Stimulated activated CD4-positive, alpha-beta T cell treated with anti-CD3 and anti-CD28 coated beads, Interleukin-12 subunit alpha, Interleukin-12 subunit beta, amount 100 ng/mL, for 4 hours (primary cell): ENCODE measurements around the gene KRTAP10-7.
"Not testable (repeated sequence)": the region's sequence is repeated elsewhere in the genome, so short reads cannot be mapped to it uniquely, and the experiment has no call there.

Experiments
- DNase-seq: peaks from one replicate; pipeline ENCODE4 v3.0.0-alpha.2; 2020

KRTAP10-7 gene

GRCh38 chr21:44637018-44637850 is 36.8 kb downstream of the KRTAP10-7 start, which contains the start of gene KRTAP10-10:
Gene KRTAP10-10 (plus strand): TSS chr21:44637356. CDS start chr21:44637418, 62 bp downstream.
- DNase-seq, result no peak

- DNase-seq, result not testable (repeated sequence)
These were observed 37.5 kb downstream of the KRTAP10-7 start for GRCh38 chr21:44637851-44638348.

DNA sequence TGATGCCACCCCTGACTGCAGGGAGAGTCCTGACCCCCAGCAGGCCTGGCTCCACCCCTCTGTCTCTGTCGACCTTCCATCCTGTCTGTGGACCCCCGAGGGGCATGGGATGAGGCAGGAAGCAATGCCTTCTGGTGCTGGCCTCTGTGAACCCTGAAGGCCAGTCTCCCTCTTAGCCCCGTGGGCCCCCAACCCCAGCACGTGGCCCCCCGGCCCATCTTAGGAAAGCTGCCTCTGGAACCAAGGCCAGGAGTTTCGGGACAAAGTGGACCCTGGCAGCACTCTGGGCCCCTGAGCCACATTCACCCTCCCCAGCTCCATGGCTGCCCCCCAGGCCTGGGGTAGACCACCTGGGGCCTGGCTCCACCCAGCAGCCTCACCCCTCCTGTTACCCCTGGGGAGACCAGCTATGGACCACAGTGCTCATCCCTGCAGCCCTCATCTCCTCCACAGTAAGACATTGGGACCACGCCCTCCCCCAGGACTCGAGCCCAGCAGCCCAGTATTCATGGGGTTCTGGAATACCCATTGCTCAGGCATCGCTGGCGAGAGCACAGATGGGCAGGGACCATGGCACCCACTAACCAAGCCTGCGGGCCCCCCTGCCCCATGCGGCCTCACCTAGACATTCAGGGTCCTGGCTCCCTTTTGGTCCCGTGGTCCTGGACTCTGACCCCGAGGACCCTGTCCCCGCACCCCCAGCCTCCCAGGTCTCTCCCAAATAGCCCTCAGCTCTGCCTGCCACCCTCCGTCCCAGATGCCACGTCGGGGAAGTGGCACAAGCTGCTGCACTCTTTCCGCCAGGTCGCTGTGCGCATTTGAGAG is 38.3 kb downstream of the KRTAP10-7 start:
- not testable (repeated sequence) for DNase-seq

- no peak for DNase-seq
These were observed 38.9 kb downstream of the KRTAP10-7 start for GRCh38 chr21:44639331-44639655.

- DNase-seq, result no peak
These were observed 40.4 kb downstream of the KRTAP10-7 start for GRCh38 chr21:44640761-44641160.

DNA sequence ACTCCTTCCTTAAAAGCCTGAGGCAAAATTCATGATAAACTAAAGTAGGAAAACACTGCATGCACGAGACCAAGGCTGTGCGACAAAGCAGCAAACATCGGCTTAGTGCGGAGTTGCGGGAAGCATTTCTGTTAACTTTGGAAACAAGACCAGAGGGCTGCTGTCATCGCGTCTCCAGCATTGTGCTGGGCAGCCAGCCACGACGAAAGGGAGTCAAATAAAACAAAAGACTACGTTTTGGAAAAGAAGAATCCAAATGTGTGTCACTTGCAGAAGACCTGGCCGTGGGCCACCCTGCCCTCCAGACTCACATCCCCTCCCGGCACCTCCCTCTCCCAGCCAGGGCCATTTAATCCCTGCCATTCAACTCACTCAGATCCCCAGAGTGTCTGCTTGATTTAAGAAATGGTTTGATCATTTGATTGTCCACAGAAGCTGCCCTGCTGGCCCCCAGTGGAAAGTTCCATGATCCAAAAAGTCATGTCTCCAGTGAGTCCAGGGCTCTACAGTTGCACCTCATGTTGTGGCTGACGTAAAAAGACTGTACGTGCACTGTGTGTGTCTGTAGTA is 43.4 kb downstream of the KRTAP10-7 start:
- DNase-seq, result no peak

DNA sequence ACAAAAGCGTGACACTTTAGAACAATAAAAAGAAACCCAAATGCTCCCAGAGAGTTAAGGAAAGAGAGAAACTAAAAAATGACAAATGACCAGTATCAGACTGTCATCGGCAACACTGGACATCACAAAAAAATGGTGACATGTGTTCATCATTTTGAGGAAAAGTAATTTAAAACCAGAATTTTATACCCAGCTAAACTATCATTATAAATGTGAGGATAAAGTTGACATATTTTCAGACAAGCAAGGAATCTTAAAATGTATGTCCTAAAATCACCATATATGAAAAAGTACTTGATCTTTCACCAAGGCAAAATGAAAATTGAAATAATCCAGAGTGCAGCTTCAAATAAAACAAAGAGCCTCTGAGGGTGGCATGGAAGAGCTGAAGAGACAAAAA is 44.5 kb downstream of the KRTAP10-7 start:
- no peak for DNase-seq

GRCh38 chr21:44646366-44647221 is 46.2 kb downstream of the KRTAP10-7 start, which contains the start of gene KRTAP10-11:
Gene KRTAP10-11 (plus strand): TSS chr21:44646414. CDS start chr21:44646459, 45 bp downstream.
- not testable (repeated sequence) for DNase-seq

- no peak for DNase-seq
These were observed 46.8 kb downstream of the KRTAP10-7 start for GRCh38 chr21:44647222-44647552.

- DNase-seq, result no peak
These were observed 48.3 kb downstream of the KRTAP10-7 start for GRCh38 chr21:44648557-44649311.

- no peak for DNase-seq
These were observed 49.2 kb downstream of the KRTAP10-7 start for GRCh38 chr21:44649521-44650100.

DNA sequence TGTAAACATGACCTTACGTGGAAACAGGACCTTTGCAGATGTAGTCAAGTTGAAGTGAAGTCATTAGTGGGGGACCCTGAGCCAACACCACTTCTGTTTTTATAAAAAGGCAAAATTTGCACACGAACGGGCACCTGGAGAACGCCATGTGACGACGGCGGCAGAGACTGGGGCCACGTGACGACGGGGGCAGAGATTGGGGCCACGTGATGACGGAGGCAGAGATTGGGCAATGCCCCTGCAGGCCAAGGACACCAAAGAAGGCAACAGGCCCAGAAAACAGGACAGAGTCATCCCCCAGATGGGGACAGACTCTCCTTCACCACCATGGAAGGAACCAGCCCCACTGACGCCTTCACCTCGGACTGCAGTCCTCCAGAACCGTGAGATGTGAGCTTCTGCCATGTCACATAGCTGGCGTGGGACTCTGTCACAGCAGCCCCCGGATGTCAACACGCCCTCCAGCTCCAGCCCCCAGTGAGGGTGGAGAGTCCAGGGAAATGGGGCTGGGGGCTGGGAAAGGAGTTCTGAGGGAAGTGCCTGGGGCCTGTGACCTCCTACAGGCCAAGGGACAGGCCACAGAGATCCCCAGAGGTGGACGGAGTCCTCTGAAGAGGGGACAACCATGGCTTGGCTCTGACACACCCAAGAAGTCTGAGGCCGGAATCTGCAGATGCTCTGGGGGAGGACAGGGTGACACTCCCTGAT is 50.0 kb downstream of the KRTAP10-7 start:
- no peak for DNase-seq

DNA sequence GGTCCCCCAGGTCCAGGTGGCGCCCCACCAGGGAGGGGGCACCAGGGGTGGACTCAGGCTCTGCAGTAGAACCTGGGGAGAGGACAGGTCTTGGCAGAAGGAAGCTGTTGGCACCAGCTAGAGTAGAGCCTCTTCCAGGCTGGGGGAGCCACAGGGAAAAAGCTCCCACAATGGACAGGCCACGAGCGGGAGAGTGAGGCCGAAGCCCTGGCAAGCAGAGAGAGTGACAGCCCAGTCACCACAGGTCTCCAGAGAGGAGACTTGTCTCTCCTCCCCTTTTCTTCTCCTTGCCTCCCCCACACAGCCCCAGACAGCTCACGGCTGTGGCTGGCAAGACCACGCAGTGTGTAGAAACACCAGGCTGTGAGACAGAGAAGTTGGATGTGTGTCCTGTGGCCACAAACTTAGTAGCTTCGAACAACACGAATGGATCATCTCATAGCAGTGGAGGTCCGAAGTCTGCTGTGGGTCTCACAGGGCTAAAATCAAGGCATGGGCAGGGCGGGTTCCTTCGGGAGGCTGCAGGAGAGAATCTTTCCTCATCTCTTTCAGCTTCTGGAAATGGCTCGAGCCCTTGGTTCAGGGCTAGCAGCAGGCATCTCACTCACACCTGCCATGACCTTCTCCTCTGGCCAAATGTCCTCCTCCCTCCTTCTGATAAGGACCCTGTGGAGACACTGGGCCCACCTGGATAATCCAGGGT is 50.7 kb downstream of the KRTAP10-7 start:
- DNase-seq, result no peak
